ENCODE results near the gene ADGRV1.

The ADGRV1 gene

GRCh38 chr5:91166059-91166807 is 607.6 kb downstream of the ADGRV1 start:
- peak; percentile 75 for DNase-seq (ENCODE audit: low read depth)

DNA sequence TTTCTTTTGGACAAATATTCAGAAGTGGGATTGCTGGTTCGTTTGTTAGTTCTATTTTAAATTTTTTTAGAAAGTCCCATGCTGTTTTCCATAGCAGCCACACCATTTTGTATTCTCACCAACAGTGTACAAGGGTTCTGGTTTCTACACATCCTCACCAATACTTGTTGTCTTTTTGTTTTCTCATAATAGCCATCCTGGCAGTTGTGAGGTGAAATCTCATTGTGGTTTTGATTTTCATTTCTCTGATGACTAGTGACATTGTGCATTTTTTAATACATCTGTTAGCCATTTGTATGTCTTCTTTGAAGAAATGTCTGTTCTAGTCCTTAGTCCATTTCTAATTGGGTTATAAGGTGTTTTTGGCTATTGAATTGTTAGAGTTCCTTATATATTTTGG is 610.3 kb downstream of the ADGRV1 start:
- DNase-seq (ENCODE audit: low read depth) = no peak

GRCh38 chr5:91170266-91170665 is 611.7 kb downstream of the ADGRV1 start:
- DNase-seq (ENCODE audit: low read depth) = peak; percentile 55

GRCh38 chr5:91171322-91171721 is 612.7 kb downstream of the ADGRV1 start:
- no peak for DNase-seq (ENCODE audit: low read depth)

GRCh38 chr5:91174396-91174795 is 615.8 kb downstream of the ADGRV1 start:
- DNase-seq (ENCODE audit: low read depth) = no peak

DNA sequence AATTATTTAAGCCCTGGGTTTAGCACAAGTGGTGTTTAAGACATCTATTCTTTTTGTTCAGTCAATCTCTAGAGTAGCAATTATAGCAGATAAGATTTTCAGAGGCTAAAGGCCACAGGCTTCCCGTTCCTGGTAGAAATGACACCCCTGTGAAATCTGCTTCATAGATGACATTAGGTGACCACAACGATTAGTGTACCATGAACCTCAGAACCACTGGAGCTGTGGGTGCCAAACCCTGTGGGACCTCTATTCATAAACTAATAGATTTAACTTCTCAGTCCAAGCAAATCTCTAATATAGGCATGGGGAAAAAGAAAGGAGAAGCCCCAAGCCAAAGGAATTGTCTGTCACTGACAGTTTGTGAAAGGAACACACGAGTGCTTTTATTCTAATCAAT is 617.1 kb downstream of the ADGRV1 start:
- no peak for DNase-seq (ENCODE audit: low read depth)

DNA sequence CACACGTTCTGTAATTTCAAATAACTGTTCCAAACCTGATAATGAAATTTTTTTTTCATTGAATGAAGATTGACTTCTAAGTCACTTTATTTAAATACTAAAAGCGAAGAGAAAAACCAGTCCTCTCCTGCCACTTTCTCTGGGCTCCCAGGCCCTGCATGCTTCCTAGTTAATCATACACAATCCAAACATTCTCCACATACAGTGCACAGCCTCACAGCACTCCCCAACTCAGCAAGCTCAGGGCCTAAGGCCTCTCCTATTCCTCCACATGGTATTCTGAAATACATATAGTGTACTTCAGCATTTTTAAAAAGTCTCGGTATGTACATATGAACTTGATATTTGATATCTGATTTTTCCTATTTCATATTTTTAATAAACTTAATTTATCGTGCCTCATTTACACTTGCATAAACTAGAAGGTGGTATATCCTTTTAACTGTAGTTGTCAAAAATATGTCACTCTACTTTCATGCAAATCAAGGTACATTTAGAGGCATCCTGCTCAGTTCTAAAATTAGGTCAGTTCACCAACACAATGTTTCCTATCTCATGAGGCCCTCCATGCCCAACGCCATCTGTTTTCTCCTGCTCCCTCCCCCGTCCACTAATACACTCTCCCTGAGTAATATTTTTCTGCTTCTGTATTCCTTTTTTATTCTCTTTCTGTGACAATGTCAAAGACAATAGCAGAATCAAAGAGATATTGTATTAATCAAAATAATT is 617.9 kb downstream of the ADGRV1 start:
- peak; percentile 42 for DNase-seq (ENCODE audit: low read depth)

DNA sequence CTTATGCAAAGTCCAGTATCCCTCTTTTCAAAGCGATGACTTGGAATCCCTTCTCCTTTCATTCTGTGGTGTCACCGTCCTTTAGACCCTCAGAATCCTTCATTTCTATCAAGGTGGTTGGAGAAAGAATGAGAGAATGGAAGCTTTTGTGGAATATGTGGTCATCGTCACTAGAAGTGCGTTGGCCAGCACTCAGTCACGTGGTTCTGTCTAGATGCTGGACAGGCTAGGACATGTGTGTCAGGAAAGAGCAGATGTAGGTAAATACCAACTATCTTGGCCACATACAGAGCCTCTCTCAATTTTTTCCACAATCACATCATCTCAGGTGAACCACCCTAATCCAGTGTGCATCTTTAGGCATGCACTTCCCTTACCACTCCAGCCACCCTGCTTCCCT is 618.5 kb downstream of the ADGRV1 start:
- DNase-seq (ENCODE audit: low read depth) = no peak

- no peak for DNase-seq (ENCODE audit: low read depth)
These were observed 619.0 kb downstream of the ADGRV1 start for GRCh38 chr5:91177639-91178038.

DNA sequence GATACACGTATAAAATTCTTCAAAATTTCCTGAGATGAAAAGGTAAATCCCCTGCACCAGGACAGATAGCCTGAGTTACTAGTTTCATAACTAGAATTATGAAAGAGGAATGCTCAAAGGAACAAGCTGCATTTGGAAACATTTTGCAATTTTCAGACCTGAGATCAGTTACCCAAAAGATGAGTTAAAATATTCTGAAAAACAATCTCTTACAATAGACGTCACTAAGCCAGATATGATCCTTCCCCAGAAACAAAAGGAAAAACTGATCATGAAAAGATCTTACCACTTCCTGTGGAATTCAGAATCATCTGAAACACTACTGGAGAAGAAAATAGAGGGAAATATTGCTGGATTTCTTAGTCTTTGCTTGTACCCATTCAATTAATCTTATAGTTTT is 619.9 kb downstream of the ADGRV1 start:
- peak; percentile 38 for DNase-seq (ENCODE audit: low read depth)

DNA sequence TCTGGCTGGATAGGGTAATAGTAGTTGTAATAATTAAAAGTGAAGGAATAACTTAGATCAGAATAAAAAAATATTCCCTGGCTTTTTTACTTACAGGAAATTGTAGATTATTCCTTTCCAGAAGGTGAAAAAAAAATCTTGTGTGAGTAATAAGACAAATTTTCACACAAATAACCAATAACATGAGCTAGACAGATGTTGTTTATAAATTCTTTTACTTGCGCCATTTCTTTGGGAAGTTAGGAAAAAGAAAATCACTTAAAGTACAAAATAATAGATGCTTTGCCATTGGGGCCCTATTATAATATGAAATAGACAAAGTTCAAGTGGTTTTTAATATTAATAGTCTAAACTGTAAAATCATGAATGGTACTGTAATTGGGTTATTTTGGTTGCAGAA is 620.4 kb downstream of the ADGRV1 start:
- DNase-seq (ENCODE audit: low read depth) = peak; percentile 32

DNA sequence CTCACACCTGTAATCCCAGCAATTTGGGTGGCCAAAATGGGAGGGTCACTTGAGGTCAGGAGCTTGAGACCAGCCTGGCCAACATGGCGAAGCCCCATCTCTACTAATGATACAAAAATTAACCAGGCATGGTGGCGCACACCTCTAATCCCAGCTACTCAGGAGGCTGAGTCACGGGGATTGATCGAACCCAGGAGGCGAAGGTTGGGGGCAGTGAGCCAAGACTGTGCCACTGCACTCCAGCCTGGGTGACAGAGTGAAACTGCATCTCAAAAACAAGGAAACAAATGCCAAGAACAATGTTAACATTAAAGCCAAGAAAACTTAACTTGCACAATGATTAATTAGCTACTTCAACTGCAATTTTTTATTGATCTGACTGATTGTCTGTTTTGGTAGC is 621.9 kb downstream of the ADGRV1 start:
- DNase-seq (ENCODE audit: low read depth) = no peak

DNA sequence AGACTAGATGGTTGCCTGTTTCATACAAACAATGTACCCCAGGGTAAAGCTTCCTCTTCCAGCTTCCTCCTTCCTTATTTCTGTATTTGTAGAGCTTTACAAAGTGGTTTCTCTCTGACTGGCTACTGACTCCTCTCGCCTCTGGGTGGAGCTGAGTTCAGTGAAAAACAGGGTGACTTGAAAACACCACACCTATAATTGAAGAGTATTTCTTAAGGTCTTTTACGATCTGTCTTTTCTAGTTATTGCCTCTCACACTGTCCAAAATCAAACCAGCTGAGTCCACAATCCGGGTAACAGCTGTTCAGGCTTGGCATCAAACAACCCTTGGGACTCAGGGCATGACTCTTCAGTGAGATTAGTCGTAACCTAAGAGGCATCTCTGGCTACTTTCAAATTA is 624.2 kb downstream of the ADGRV1 start:
- peak; percentile 34 for DNase-seq (ENCODE audit: low read depth)

DNA sequence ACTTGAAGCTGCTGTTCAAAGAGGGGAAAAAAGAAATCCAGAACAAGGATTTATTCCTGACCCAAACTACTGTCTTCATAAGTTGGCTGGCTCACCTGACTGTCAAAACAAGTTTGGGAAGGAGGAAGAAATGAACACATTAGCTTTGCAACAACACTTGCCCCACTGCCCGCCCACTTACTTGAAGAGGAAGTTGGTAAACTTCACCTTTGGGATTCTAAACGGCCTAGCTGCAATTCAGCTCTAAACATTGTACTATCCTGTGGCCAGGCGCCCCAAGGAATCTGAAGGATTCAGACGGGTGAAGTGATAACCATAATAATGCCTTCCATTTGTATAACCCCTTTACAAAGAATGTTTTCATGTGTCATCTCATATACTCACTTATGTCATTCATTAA is 625.1 kb downstream of the ADGRV1 start:
- no peak for DNase-seq (ENCODE audit: low read depth)

DNA sequence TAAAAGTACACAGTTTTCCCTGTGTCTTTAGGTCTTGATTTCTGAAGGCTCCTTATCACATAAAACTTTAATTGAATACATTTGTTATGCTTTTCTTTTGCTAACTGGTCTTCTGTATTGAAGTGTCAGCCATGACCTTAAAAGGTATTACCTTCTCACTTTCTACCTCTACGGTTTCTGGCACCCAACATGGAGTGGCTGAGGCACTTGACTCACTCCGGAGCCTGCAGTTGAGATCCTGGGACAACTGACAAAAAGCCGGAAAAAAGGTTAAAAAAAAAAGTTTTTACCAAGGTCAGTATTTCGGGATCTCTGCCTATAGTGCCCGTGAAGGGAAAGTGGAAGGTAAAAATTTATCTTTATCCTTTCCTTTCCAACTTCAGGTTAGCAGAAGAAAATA is 627.5 kb downstream of the ADGRV1 start:
- no peak for DNase-seq (ENCODE audit: low read depth)

GRCh38 chr5:91187032-91187431 is 628.4 kb downstream of the ADGRV1 start:
- no peak for DNase-seq (ENCODE audit: low read depth)

GRCh38 chr5:91188755-91189154 is 630.2 kb downstream of the ADGRV1 start:
- DNase-seq (ENCODE audit: low read depth) = no peak

DNA sequence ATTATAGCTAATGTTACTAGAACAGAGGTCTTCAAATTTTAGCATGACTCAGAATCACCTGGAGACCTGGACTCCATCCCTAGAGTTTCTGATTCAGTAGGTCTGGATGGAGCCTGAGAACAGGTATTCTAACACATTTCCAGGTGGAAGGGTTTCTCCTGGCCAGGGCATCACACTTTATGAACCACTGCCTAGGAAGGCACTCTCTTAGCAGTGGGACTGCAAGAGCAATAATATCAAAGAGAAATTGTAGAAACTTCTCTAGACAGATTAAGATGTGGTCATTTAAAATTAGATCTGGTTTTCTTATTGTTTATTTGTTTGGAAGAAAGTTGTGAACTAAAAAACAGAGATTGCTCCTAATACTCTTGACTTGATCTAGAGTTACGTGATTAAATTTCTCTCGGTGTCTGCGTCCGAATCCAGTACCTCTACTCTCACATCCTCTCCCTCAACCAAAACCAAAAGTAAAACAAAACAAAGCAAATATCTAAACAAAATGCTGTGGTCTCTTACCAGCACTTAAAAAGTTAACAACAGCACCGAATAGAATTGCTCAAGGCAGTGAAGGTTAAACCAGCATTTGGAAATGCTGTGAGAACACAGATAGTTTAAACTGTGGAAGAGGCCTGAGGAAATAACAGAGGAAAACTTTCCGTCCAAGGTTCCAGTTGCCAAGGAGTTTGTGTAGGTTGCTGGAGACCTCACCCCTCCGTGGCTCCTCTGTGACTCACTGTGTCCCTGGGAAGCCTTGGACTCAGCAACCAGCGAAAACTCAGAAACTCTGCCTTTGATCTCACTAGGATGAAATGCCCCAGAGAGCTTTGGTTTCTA is 631.1 kb downstream of the ADGRV1 start:
- DNase-seq (ENCODE audit: low read depth) = peak; percentile 79

GRCh38 chr5:91190314-91190690 is 631.7 kb downstream of the ADGRV1 start:
- DNase-seq (ENCODE audit: low read depth) = no peak

DNA sequence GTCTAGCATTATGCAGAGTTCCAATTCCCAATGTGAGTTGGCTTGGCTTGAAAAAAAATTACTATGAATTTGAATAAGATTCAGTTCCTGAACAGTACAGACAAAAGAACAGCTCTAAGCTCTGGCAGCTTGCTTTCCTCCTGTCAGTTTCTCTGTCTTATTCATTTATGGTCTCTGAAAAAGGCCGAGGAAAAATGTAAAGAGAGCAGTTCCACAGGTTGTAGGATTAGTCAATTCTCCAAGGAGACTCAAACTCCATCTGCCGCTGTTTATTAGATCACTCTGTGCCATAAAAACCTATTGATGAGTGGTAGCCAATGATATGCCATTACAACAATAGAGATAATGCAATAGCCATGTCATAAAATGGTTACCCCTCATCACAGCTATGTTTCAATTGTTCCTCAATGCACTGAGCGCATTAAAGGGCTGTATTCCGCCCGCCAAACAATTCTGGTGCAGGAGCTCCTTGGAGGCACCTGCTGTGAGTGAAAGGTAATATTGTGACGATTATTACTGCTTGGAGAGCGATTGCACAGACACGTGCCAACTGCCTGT is 636.3 kb downstream of the ADGRV1 start:
- no peak for DNase-seq (ENCODE audit: low read depth)

DNA sequence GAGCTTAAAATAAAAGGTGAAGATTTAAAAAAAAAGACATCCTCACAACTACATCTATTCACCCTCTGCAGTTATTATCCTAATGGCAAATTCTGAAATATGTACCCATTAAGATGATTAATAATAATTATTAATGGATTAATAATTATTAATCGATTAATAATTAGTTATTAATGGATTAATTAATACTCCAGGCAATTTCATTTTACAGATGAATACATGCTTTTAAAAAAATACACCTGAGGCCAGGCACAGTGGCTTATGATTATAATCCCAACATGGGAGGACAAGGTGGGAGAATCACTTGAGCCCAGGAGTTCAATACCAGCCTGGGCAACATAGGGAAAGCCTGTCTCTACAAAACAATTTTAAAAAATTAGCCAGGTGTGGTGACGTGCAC is 642.1 kb downstream of the ADGRV1 start:
- DNase-seq (ENCODE audit: low read depth) = no peak

DNA sequence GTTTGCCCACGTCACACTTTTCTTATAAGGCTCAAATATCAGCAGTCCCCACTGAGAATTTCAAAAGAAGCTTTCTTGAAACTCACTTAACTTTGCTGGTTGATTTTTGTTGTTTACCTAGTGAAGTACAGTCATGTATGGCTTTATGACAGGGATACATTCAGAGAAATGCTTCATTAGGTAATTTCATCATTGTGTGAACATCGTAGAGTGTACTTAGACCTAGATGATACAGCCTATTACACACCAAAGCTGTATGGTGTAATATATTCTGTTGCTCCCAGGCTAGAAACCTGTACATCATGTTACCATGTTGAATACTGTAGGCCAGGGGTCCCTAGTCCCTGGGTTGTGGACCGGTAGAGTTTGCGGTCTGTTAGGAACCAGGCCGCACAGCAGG is 647.5 kb downstream of the ADGRV1 start:
- no peak for DNase-seq (ENCODE audit: low read depth)

- DNase-seq (ENCODE audit: low read depth) = peak; percentile 84
These were observed 648.1 kb downstream of the ADGRV1 start for GRCh38 chr5:91206734-91207133.

Data from EH (cell line).